Left lung (tissue), 10 donors: ENCODE measurements around the gene SMARCD3. TPM values are rescaled to one million over a fixed set of nuclear protein-coding genes. Genes with fewer than 3 reads are reported as not detected.

Source experiments
- ATAC-seq: fragments of 200-7000 bp; cut with Tn5 transposase; one replicate; pipeline ENCODE4 v1.9.1; 2020; ENCODE audit warnings: moderate library complexity
- DNase-seq, 4 donors: peaks; one replicate each; pipeline ENCODE4 v3.0.0-alpha.2; 2013 to 2020
- H3K27ac ChIP-seq, 2 donors: fragments of 200-600 bp; sonication (generic) in 1 of 2; one replicate each; pipeline versions ENCODE4 v1.5.0 to v1.8.0; 2020 to 2021
- H3K27me3 ChIP-seq, 2 donors: fragments of 200-600 bp; sonication (generic) in 1 of 2; one replicate each; pipeline versions ENCODE4 v1.5.0 to v1.8.0; 2020 to 2021
- H3K36me3 ChIP-seq, 2 donors: fragments of 200-600 bp; sonication (generic) in 1 of 2; one replicate each; pipeline versions ENCODE4 v1.5.0 to v1.8.0; 2020 to 2021
- H3K4me1 ChIP-seq, 2 donors: fragments of 200-600 bp; one replicate each; pipeline ENCODE4 v1.8.0; 2021
- H3K4me3 ChIP-seq, 2 donors: fragments of 200-600 bp; sonication (generic) in 1 of 2; one replicate each; pipeline versions ENCODE4 v1.5.0 to v1.8.0; 2020 to 2021; ENCODE audit warnings: mild to moderate bottlenecking in 1 of 2
- H3K9me3 ChIP-seq, 2 donors: fragments of 200-600 bp; sonication (generic) in 1 of 2; one replicate each; pipeline versions ENCODE4 v1.5.0 to v1.8.0; 2020 to 2021
- intact Hi-C, 2 donors: fragments of 100-400 bp; cut with DNase I; formaldehyde crosslinking; loops; one replicate each; pipeline versions ENCODE4 v1.11.2 to v1.14.2; 2022
- polyA plus RNA-seq, 6 donors: library from polyadenylated mRNA; unstranded; fragments of 120-200 nt; gene quantifications; one replicate each; pipeline ENCODE4 v1.2.1, GENCODE V29; 2013; ENCODE audit not compliant: insufficient read length in 6 of 6
- total RNA-seq, 2 donors: library from RNA; stranded (reverse); fragmentation: NEBNext Ultra II Directional; extraction: Animal tissue kit (Norgen Biotek cat#: 25700); gene quantifications; one replicate each; pipeline ENCODE4 v1.2.1, GENCODE V29; 2021
- TF ChIP-seq, protein P1 (sequence below), 2 donors: fragments of 200-600 bp; sonication (generic) in 1 of 2; IDR thresholded peaks; one replicate each; pipeline versions ENCODE4 v1.5.0 to v1.8.0; 2021; ENCODE audit warnings: antibody characterized with exemption in 2 of 2
- donor health status: DM: no; HTN: yes; CAD: no.
- donor health status: DM: no; HTN: no; CAD: no.

Gene SMARCD3
- total and polyA plus RNA-seq, 8 donors, result 45.5 to 130 (median 95.3) TPM

DNA sequence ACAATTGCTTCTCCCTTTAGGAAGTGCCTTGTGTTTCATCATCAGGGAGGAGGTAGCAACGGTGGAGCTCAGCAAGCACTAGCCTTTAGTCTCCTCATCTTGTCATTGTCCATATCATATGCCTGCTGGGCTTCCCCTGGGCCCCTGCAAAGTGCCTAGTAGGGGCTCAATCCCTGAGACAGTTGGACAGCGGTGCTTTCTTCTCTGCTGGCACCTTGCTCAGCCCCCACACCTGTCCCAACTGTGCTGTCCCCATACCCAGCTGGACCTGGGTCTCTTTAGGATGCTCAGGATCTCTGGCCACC lies 5.5 kb downstream of the SMARCD3 start:
- Histone ChIP-seq H3K27ac (no peak overlapping the region), H3K4me1 (peaks cover 14 to 55% of the 10 kb centered on the region in 2 donors), H3K4me3 (no peak overlapping the region), H3K36me3 (peaks cover 0 to 45% of the 10 kb centered on the region in 2 donors), H3K27me3 (peaks cover 15 to 41% of the 10 kb centered on the region in 2 donors), H3K9me3 (no peaks in the 10 kb centered on the region)
- intact Hi-C loops, result loop anchor here in 1 of 2 donors (10.0 kb wide), 1 partner anchor 62 kb away; no protein-coding TSS in a partner anchor
- TF ChIP-seq, protein P1, sequence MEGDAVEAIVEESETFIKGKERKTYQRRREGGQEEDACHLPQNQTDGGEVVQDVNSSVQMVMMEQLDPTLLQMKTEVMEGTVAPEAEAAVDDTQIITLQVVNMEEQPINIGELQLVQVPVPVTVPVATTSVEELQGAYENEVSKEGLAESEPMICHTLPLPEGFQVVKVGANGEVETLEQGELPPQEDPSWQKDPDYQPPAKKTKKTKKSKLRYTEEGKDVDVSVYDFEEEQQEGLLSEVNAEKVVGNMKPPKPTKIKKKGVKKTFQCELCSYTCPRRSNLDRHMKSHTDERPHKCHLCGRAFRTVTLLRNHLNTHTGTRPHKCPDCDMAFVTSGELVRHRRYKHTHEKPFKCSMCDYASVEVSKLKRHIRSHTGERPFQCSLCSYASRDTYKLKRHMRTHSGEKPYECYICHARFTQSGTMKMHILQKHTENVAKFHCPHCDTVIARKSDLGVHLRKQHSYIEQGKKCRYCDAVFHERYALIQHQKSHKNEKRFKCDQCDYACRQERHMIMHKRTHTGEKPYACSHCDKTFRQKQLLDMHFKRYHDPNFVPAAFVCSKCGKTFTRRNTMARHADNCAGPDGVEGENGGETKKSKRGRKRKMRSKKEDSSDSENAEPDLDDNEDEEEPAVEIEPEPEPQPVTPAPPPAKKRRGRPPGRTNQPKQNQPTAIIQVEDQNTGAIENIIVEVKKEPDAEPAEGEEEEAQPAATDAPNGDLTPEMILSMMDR (IDR thresholded peaks at IDR 0.05), result no peak
- no peak for ATAC-seq
- DNase-seq, result no peak

DNA sequence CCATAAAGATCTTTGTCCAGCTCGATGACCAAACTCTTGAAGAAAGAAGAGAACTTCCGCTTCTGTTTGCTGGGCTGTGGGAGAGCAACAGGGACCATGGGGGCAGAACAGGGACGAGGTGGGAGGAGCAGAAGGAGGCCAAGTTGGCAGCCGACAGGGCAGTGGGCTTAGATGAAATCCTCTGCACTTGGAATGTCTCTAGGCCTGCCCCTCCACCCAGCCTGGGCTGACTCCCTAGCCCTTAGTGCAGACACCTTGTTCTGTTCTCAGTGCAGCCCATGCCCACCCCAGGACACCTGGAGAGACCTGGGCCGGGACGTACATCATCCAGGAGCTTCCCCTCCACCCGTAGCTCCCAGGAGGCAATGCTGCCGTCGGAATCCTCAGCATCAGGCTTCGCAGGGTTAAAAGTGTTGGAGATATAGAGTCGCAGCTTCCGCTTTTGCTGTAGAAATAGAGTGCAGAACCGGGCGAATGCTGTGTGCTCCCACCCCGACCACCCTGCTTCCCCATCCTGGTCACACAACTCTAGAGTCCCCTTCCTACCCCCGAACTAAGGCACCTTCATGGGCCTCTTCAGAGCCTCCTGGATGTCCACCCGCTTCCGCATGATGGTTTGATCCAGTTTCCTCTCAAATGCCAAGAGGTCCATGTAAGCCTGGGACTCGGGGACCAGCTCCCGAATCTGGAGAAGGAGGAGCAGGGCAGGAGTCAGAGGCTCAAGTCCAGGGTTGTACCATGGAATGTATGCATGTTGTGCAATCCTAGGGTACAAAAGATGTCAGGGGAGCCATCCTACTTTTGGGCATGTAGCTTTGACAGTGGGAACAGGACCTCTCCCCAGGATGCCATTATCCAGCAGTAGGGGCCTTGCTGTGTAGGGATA lies 6.1 kb downstream of the SMARCD3 start:
- peaks cover 14 to 49% of the 10 kb centered on the region in 2 donors for H3K4me1 ChIP-seq
- intact Hi-C loops, result loop anchor here in 1 of 2 donors (10.0 kb wide), 1 partner anchor 62 kb away; no protein-coding TSS in a partner anchor
- H3K4me3 ChIP-seq, result no peak overlapping the region
- no peak overlapping the region for H3K27ac ChIP-seq
- TF ChIP-seq, protein P1 (IDR thresholded peaks at IDR 0.05), result no peak
- H3K36me3 ChIP-seq, result peaks cover 0 to 51% of the 10 kb centered on the region in 2 donors
- no peak for ATAC-seq
- no peaks in the 10 kb centered on the region for H3K9me3 ChIP-seq
- peaks cover 15 to 35% of the 10 kb centered on the region in 2 donors for H3K27me3 ChIP-seq
- no peak for DNase-seq

GRCh38 chr7:151241755-151242096 lies 6.8 kb downstream of the SMARCD3 start:
- ATAC-seq (no peak), DNase-seq (no peak)
- intact Hi-C loops, result loop anchor here in 1 of 2 donors (10.0 kb wide), 1 partner anchor 63 kb away; no protein-coding TSS in a partner anchor
- Histone ChIP-seq H3K27ac (no peak overlapping the region), H3K36me3 (peaks cover 0 to 58% of the 10 kb centered on the region in 2 donors), H3K4me1 (peaks cover 14 to 42% of the 10 kb centered on the region in 2 donors), H3K9me3 (no peaks in the 10 kb centered on the region), H3K27me3 (peaks cover 15 to 29% of the 10 kb centered on the region in 2 donors), H3K4me3 (no peak overlapping the region)
- TF ChIP-seq, protein P1 (IDR thresholded peaks at IDR 0.05), result no peak

DNA sequence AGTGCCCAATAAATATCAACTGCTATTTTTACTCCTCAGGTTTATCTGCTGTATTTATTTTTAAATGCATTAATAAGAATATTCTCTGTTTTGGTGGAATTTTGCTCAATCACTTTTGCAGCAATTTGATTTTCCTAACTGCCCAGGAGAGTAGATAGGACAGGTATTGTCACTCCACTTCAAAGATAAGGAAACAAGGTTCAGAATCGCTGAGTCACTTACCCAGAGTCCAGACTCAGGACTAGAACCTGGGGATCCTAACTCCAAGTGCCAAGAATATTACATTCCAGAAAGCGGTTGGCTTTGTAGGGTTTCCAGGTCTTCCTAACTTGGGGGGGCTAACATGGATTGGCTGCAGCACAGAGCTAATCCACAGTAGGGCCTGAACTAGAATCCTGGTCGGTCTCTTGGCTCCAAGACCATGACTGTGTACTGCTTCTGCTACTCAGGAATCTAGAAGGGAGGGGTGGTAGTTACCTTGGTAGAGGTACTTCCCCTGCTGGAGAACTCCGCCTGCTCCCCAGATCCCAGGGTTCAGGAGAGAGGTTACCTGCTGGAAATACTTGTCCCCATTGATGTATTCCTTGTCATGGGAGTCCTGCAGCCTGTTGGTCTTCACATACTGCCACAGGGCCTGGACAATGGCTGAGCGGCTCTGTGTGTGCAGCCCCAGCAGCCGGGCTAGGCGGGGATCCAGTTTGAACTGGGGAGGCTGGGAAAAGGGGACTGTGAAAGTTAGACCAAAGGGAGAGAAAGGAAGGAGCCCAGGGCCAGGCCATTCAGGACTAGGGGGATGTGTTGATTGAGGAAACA lies 7.3 kb downstream of the SMARCD3 start:
- H3K27ac ChIP-seq, result no peak overlapping the region
- no peak overlapping the region for H3K4me3 ChIP-seq
- ATAC-seq (no peak), DNase-seq (no peak)
- peaks cover 15 to 23% of the 10 kb centered on the region in 2 donors for H3K27me3 ChIP-seq
- H3K4me1 ChIP-seq, result peaks cover 14 to 37% of the 10 kb centered on the region in 2 donors
- no peaks in the 10 kb centered on the region for H3K9me3 ChIP-seq
- intact Hi-C loops, result loop anchor here in 1 of 2 donors (10.0 kb wide), 1 partner anchor 64 kb away; no protein-coding TSS in a partner anchor
- TF ChIP-seq, protein P1 (IDR thresholded peaks at IDR 0.05), result no peak
- H3K36me3 ChIP-seq, result peaks cover 0 to 64% of the 10 kb centered on the region in 2 donors
